AG04450 (cell line): ENCODE data around the gene VEGFB. TPM values are rescaled to one million over a fixed set of nuclear protein-coding genes. Genes with fewer than 3 reads are reported as not detected.

ENCODE experiments used
- CTCF ChIA-PET: fragments of 300-600, 350-600 bp; formaldehyde crosslinking; extraction: SDS; loops from one replicate; lab custom pipeline; 2022; ENCODE audit warnings: antibody characterized with exemption, inconsistent platforms; lab: Charles Lee
- POLR2A ChIA-PET: fragments of 350-600 bp; formaldehyde crosslinking; extraction: SDS; loops from one replicate; lab custom pipeline; 2021; ENCODE audit warnings: antibody characterized with exemption, inconsistent platforms; lab: Yijun Ruan, JAX
- DNase-seq: peaks from one replicate; pipeline ENCODE4 v3.0.0-alpha.2; 2011; ENCODE audit warnings: low read depth, low spot score
- H3K27ac ChIP-seq: one replicate; pipeline ENCODE4 v1.5.1; 2012; ENCODE audit warnings: low read depth, low read length, control low read depth
- H3K27me3 ChIP-seq: one replicate; pipeline ENCODE4 v1.6.0; 2012; ENCODE audit warnings: low read length; ENCODE audit not compliant: control insufficient read depth, insufficient read depth
- H3K4me3 ChIP-seq: 2 replicates; pipeline ENCODE4 v1.5.1; 2011; ENCODE audit warnings: mild to moderate bottlenecking, low read depth, low read length, control low read depth
- H3K9me3 ChIP-seq: 2 replicates; pipeline ENCODE4 v1.5.1; 2012; ENCODE audit warnings: low read length; ENCODE audit not compliant: control insufficient read depth, insufficient read depth
- polyA plus RNA-seq: library from polyadenylated mRNA; depleted of rRNA; stranded (reverse); fragments of >200 nt; gene quantifications from 2 replicates; pipeline ENCODE4 v1.2.3, GENCODE V29; 2011
- TF ChIP-seq, protein P1 (sequence below): IDR thresholded peaks from 2 replicates; pipeline ENCODE4 v1.5.1; 2011; ENCODE audit warnings: low read depth, low read length, control low read depth, inconsistent platforms

Gene VEGFB
- polyA plus RNA-seq, 1 experiment: 11.8 TPM

DNA sequence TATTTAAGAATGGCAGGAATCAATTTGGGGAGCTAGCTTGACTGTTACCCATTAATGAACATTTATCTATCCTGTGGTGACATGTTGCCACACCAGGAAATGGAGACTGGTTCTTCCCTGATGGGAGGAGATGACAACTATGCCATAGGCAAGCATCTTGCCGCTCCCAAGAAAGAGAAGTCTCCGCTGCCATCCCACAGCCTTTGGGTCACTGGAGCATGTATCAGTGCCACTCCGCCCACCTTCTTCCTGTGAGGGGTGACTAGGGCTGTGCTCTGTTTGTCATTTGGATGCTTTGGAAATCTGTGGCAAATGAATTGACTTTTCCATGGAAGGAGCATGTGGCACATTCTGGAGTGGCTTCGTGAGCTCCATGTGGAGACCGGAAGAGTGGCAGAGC lies 42.0 kb upstream of the VEGFB start:
- TF ChIP-seq, protein P1, sequence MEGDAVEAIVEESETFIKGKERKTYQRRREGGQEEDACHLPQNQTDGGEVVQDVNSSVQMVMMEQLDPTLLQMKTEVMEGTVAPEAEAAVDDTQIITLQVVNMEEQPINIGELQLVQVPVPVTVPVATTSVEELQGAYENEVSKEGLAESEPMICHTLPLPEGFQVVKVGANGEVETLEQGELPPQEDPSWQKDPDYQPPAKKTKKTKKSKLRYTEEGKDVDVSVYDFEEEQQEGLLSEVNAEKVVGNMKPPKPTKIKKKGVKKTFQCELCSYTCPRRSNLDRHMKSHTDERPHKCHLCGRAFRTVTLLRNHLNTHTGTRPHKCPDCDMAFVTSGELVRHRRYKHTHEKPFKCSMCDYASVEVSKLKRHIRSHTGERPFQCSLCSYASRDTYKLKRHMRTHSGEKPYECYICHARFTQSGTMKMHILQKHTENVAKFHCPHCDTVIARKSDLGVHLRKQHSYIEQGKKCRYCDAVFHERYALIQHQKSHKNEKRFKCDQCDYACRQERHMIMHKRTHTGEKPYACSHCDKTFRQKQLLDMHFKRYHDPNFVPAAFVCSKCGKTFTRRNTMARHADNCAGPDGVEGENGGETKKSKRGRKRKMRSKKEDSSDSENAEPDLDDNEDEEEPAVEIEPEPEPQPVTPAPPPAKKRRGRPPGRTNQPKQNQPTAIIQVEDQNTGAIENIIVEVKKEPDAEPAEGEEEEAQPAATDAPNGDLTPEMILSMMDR: no peak
- Histone ChIP-seq H3K9me3 (no peaks in the 10 kb centered on the region), H3K27me3 (no peaks in the 10 kb centered on the region), H3K4me3 (no peak overlapping the region), H3K27ac (no peak overlapping the region)
- CTCF ChIA-PET: interaction anchor here (1.5 kb wide), 2 partner anchors 12 to 108 kb away, joined by 4 to 9 read pairs; no protein-coding TSS in a partner anchor
- POLR2A ChIA-PET: no interaction called here
- DNase-seq: no peak

DNA sequence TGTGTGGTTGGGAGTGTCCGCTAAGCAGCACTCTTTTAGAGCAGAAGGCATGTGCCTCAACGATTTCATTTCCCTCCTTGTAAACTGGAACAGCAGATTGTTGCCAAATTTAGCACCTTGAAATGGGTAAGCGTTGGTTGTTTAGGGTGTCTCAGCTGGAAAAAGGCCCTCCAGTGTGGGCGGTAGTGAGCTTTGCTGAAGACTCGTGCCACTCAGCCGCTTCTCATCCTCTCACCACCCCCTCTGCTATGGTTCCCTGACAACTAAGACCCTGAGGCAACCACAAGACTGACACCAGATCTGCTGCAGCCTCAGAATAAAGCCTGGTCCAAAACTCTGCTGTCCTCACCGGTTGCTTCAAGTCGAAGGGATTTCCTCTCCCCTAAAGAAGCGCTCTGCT lies 37.8 kb upstream of the VEGFB start:
- POLR2A ChIA-PET: interaction anchor here (0.7 to 1.8 kb wide), 2 partner anchors 11 to 88 kb away, joined by 7 read pairs; partner anchors contain the start of genes BAD and STIP1
- no peak overlapping the region for H3K27ac ChIP-seq

DNA sequence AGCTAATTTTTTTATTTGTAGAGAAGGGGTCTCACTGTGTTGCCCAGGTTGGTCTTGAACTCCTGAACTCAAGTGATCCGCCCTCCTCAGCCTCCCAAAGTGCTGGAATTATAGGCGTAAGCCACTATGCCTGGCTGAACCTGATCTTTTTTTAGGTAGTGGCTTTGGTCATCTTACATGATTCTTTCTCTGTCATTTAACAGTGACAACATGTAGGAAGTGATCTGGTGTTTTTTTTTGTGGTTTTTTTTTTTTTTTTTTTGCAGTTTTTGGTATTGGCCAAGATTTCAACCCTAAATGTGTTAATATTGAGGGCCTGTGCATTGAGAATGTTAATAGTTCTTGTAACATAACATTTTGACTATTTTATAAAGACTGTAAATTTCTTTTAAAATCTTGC lies 35.9 kb upstream of the VEGFB start:
- H3K9me3 ChIP-seq: no peaks in the 10 kb centered on the region
- no peak overlapping the region for H3K27ac ChIP-seq
- DNase-seq: no peak
- TF ChIP-seq, protein P1: no peak
- H3K4me3 ChIP-seq: no peak overlapping the region
- ChIA-PET POLR2A (no interaction called here), CTCF (interaction anchor here (1.5 kb wide), 1 partner anchor 8 kb away, joined by 3 read pairs; the partner anchor contains the start of gene FERMT3)
- H3K27me3 ChIP-seq: no peaks in the 10 kb centered on the region

More for the DNA sequence above, 37.8 kb upstream of the VEGFB start:
- TF ChIP-seq, protein P1: no peak
- H3K27me3 ChIP-seq: no peaks in the 10 kb centered on the region
- no peak overlapping the region for H3K4me3 ChIP-seq
- no peaks in the 10 kb centered on the region for H3K9me3 ChIP-seq
- CTCF ChIA-PET: interaction anchor here (0.7 to 1.4 kb wide), 3 partner anchors 8 to 108 kb away, joined by 4 to 6 read pairs (median 5); partner anchors contain the start of gene CATSPERZ
- DNase-seq: no peak

DNA sequence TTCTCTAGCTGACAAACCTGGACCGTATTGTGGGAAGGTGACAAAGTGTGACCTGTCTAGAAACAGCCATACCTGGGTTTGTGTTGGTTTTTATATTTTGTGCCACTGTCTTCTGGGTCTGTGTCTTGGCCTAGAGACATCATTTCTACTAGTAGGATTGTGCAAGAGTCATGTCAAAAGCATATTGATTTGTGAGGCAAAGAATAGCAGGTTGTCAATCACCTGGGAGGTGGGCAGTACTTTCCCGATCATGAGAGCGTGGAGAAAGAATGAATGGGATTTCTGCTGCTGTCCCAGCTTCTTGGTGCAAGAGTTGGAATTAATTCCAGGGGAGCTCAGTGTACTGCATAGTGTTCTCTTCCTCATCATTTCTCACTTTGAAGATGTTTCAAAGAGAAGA lies 32.8 kb upstream of the VEGFB start:
- CTCF ChIA-PET: interaction anchor here (6.8 kb wide), 1 partner anchor 101 kb away, joined by 125 read pairs; no protein-coding TSS in a partner anchor
- H3K27me3 ChIP-seq: no peaks in the 10 kb centered on the region
- POLR2A ChIA-PET: interaction anchor here (2.4 kb wide), 1 partner anchor 16 kb away, joined by 7 read pairs; the partner anchor contains the start of gene STIP1
- TF ChIP-seq, protein P1: no peak
- DNase-seq: no peak
- no peak overlapping the region for H3K4me3 ChIP-seq
- no peak overlapping the region for H3K27ac ChIP-seq
- no peaks in the 10 kb centered on the region for H3K9me3 ChIP-seq

DNA sequence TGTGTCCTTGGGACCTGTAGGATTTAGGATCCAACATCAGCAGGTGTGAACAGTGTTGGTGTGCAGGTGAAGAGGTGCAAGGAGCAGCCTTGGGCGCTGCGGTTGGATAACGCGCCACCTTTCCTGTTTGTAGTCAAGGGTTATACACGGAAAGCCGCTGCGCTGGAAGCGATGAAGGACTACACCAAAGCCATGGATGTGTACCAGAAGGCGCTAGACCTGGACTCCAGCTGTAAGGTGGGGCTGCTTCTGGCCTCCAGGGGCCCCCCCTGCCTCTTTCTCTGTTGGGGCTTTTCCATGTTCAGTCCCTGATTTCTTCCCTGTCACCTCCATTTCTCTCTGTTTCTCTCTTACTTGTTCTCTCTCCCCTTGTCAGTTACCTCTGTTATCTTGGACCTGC lies 31.4 kb upstream of the VEGFB start:
- POLR2A ChIA-PET: interaction anchor here (0.6 to 0.9 kb wide), 2 partner anchors 33 to 1388 kb away, joined by 4 read pairs; no protein-coding TSS in a partner anchor
- CTCF ChIA-PET: interaction anchor here (3.5 to 6.8 kb wide), 2 partner anchors 42 to 100 kb away, joined by 22 to 125 read pairs; no protein-coding TSS in a partner anchor
- no peaks in the 10 kb centered on the region; the same call in 1 of the 2 replicates for H3K9me3 ChIP-seq

More for the DNA sequence above, 31.4 kb upstream of the VEGFB start:
- Histone ChIP-seq H3K27me3 (no peaks in the 10 kb centered on the region), H3K4me3 (no peak overlapping the region), H3K27ac (no peak overlapping the region)
- DNase-seq: no peak
- TF ChIP-seq, protein P1: no peak
